Stimulated activated CD8-positive, alpha-beta memory T cell treated with anti-CD3 and anti-CD28 coated beads, Interleukin-7, amount 100 ng/mL, for 1 hour (primary cell): ENCODE measurements around the gene SSMEM1.
"Not testable (repeated sequence)": the region's sequence is repeated elsewhere in the genome, so short reads cannot be mapped to it uniquely, and the experiment has no call there.

ENCODE experiments used
- DNase-seq, 2 donors: peaks; one replicate each; pipeline ENCODE4 v3.0.0-alpha.2; 2020; ENCODE audit warnings: low read depth in 2 of 2

The SSMEM1 gene

GRCh38 chr7:130207642-130208041, at the start of gene SSMEM1:
Gene SSMEM1, plus strand, starts transcription at chr7:130207860. Its CDS starts 51 bp downstream, at chr7:130207911.
- DNase-seq = no peak

GRCh38 chr7:130160023-130160422, 47.6 kb upstream of the SSMEM1 start:
- no peak for DNase-seq

- DNase-seq = no peak
These were observed 47.2 kb upstream of the SSMEM1 start for GRCh38 chr7:130160455-130160854.

GRCh38 chr7:130162196-130162595, 45.5 kb upstream of the SSMEM1 start:
- DNase-seq = no peak

GRCh38 chr7:130174237-130174959, 33.3 kb upstream of the SSMEM1 start:
- no peak for DNase-seq

GRCh38 chr7:130178251-130178650, 29.4 kb upstream of the SSMEM1 start:
- no peak for DNase-seq

GRCh38 chr7:130179631-130180030, 28.0 kb upstream of the SSMEM1 start:
- no peak for DNase-seq

GRCh38 chr7:130180571-130181262, 26.9 kb upstream of the SSMEM1 start:
- no peak for DNase-seq

- DNase-seq = no peak
These were observed 26.4 kb upstream of the SSMEM1 start for GRCh38 chr7:130181263-130181605.

GRCh38 chr7:130182990-130183389, 24.7 kb upstream of the SSMEM1 start:
- no peak for DNase-seq

- DNase-seq = not testable (repeated sequence)
These were observed 23.3 kb upstream of the SSMEM1 start for GRCh38 chr7:130184349-130184748.

GRCh38 chr7:130187360-130187759, 20.3 kb upstream of the SSMEM1 start:
- DNase-seq = no peak

GRCh38 chr7:130189343-130189742, 18.3 kb upstream of the SSMEM1 start:
- DNase-seq = no peak

GRCh38 chr7:130191791-130192190, 15.9 kb upstream of the SSMEM1 start:
- DNase-seq = no peak

GRCh38 chr7:130195396-130195795, 12.3 kb upstream of the SSMEM1 start:
- DNase-seq = no peak

- DNase-seq = no peak
These were observed 11.2 kb upstream of the SSMEM1 start for GRCh38 chr7:130196476-130196875.

GRCh38 chr7:130197094-130197493, 10.6 kb upstream of the SSMEM1 start:
- DNase-seq = no peak

- DNase-seq = no peak
These were observed 5.9 kb upstream of the SSMEM1 start for GRCh38 chr7:130201796-130202195.

GRCh38 chr7:130205084-130205947, 2.3 kb upstream of the SSMEM1 start, which contains the start of gene TMEM209:
Gene TMEM209, minus strand, starts transcription at chr7:130205406. Its CDS starts 31 bp downstream, at chr7:130205375.
- peak; percentile 84 to 86 for DNase-seq

- DNase-seq = no peak
These were observed 627 bp upstream of the SSMEM1 start for GRCh38 chr7:130207033-130207432.

GRCh38 chr7:130208516-130208915, 856 bp downstream of the SSMEM1 start:
- no peak for DNase-seq

GRCh38 chr7:130210181-130210935, 2.7 kb downstream of the SSMEM1 start:
- DNase-seq = no peak
